B cell (primary cell): ENCODE data around the gene RPS15. TPM values are rescaled to one million over a fixed set of nuclear protein-coding genes. Genes with fewer than 3 reads are reported as not detected.

Experiments
- ATAC-seq: fragments of 200-7000 bp; cut with Tn5 transposase; one replicate; pipeline ENCODE4 v1.10.0; 2021; ENCODE audit warnings: low read depth, mild to moderate bottlenecking, moderate number of reproducible peaks, moderate library complexity
- CTCF ChIA-PET: fragments of 350-600 bp; sonication (Branson Sonifier 250); formaldehyde crosslinking; loops from one replicate; lab custom pipeline; 2021; ENCODE audit warnings: antibody characterized with exemption, inconsistent platforms; lab: Charles Lee
- POLR2A ChIA-PET: fragments of 350-600 bp; sonication (Branson Sonifier 250); formaldehyde crosslinking; loops from one replicate; lab custom pipeline; 2021; ENCODE audit warnings: antibody characterized with exemption; lab: Charles Lee
- DNase-seq: peaks from one replicate; pipeline ENCODE4 v3.0.0; 2013
- H2AFZ ChIP-seq: 2 replicates; pipeline ENCODE4 v1.6.1; 2012; ENCODE audit warnings: mild to moderate bottlenecking, low read depth, low read length; ENCODE audit not compliant: insufficient read depth, poor library complexity, severe bottlenecking
- H3K27ac ChIP-seq, 2 donors: 1 replicate in 1 of 2; 2 replicates in 1 of 2; pipeline ENCODE4 v1.5.1; 2012 to 2013; ENCODE audit warnings: low read length in 2 of 2, mild to moderate bottlenecking in 2 of 2, moderate library complexity in 1 of 2
- H3K27me3 ChIP-seq, 4 experiments: fragments of 200-600 bp in 1 of 4; sonication (generic) in 1 of 4; replicated peaks in 1 of 4; 1 replicate in 2 of 4; 2 replicates in 2 of 4; pipeline versions ENCODE4 v1.6.1 to v1.7.0; 2013 to 2016; ENCODE audit warnings: low read length in 3 of 4, mild to moderate bottlenecking in 2 of 4, mixed read lengths in 1 of 4, moderate library complexity in 1 of 4; ENCODE audit not compliant: insufficient read depth in 4 of 4, control insufficient read depth in 3 of 4; ENCODE audit errors: control extremely low read depth in 1 of 4
- H3K36me3 ChIP-seq, 2 experiments: replicated peaks in 1 of 2; 1 replicate in 1 of 2; 2 replicates in 1 of 2; pipeline versions ENCODE4 v1.6.1 to v1.7.1; 2013; ENCODE audit warnings: low read length in 1 of 2; ENCODE audit not compliant: insufficient read depth in 2 of 2, control insufficient read depth in 1 of 2; ENCODE audit errors: control extremely low read depth in 1 of 2, extremely low read depth in 1 of 2
- H3K4me1 ChIP-seq, 2 donors: fragments of 200-600 bp in 1 of 2; sonication (generic) in 1 of 2; 1 replicate in 1 of 2; 2 replicates in 1 of 2; pipeline versions ENCODE4 v1.5.1 to v1.6.1; 2013 to 2017; ENCODE audit warnings: low read length in 2 of 2; ENCODE audit not compliant: control insufficient read depth in 2 of 2, insufficient read depth in 2 of 2
- H3K4me2 ChIP-seq: replicated peaks from 2 replicates; pipeline ENCODE3; 2012; ENCODE audit warnings: mild to moderate bottlenecking, low read depth, low read length; ENCODE audit not compliant: poor library complexity, severe bottlenecking
- H3K4me3 ChIP-seq, 5 experiments: fragments of 200-600 bp in 1 of 5; sonication (generic) in 1 of 5; 1 replicate in 3 of 5; 2 replicates in 2 of 5; pipeline versions ENCODE4 v1.5.1 to v1.7.0; 2011 to 2016; ENCODE audit warnings: low read length in 4 of 5, mild to moderate bottlenecking in 4 of 5, low read depth in 2 of 5, control low read depth in 1 of 5, moderate library complexity in 1 of 5; ENCODE audit not compliant: insufficient read depth in 1 of 5; ENCODE audit errors: control extremely low read depth in 1 of 5, extremely low read depth in 1 of 5
- H3K79me2 ChIP-seq: fragments of 200-600 bp; sonication (generic); one replicate; pipeline ENCODE4 v1.6.0; 2016; ENCODE audit warnings: low read length; ENCODE audit not compliant: control insufficient read depth, insufficient read depth
- H3K9ac ChIP-seq: fragments of 200-600 bp; sonication (generic); 2 replicates; pipeline ENCODE4 v1.6.1; 2017; ENCODE audit warnings: mild to moderate bottlenecking, low read length, moderate library complexity
- H3K9me3 ChIP-seq, 3 donors: one replicate each; pipeline versions ENCODE4 v1.6.1 to v1.7.1; 2013; ENCODE audit warnings: low read length in 2 of 3; ENCODE audit not compliant: control insufficient read depth in 2 of 3, insufficient read depth in 1 of 3; ENCODE audit errors: control extremely low read depth in 1 of 3
- H4K20me1 ChIP-seq: 2 replicates; pipeline ENCODE4 v1.6.0; 2012; ENCODE audit warnings: mild to moderate bottlenecking, low read length; ENCODE audit not compliant: insufficient read depth, control insufficient read depth, poor library complexity, severe bottlenecking
- H3K27ac Mint-ChIP-seq: one replicate; pipeline ENCODE4 v1.8.0; 2021; ENCODE audit warnings: mixed read lengths
- H3K27me3 Mint-ChIP-seq: one replicate; pipeline ENCODE4 v1.8.0; 2021; ENCODE audit warnings: mixed read lengths
- H3K4me1 Mint-ChIP-seq: one replicate; pipeline ENCODE4 v1.8.0; 2021; ENCODE audit warnings: mixed read lengths
- H3K4me3 Mint-ChIP-seq: one replicate; pipeline ENCODE4 v1.8.0; 2021; ENCODE audit warnings: mixed read lengths
- H3K9me3 Mint-ChIP-seq: one replicate; pipeline ENCODE4 v1.8.0; 2022; ENCODE audit warnings: mixed read lengths; ENCODE audit not compliant: insufficient read depth
- EZH2 ChIP-seq: IDR thresholded peaks from 2 replicates; pipeline ENCODE4 v1.6.1; 2012; ENCODE audit warnings: borderline replicate concordance, low read depth, mild to moderate bottlenecking, moderate library complexity, low read length; ENCODE audit not compliant: insufficient read depth, poor library complexity, severe bottlenecking
- whole genome bisulfite sequencing: methylation state at CpG from one replicate; pipeline ENCODE4 v1.1.5; 2013; ENCODE audit warnings: missing lambda C conversion rate; ENCODE audit not compliant: insufficient coverage; 5-methylcytosine and 5-hydroxymethylcytosine counted together
- intact Hi-C: fragments of 100-400 bp; cut with micrococcal nuclease; formaldehyde crosslinking; loops from one replicate; pipeline ENCODE4 v1.10.0; 2022
- polyA plus RNA-seq: library from polyadenylated mRNA; depleted of rRNA; stranded (reverse); fragments of >200 nt; gene quantifications from 2 replicates; pipeline ENCODE4 v1.2.3, GENCODE V29; 2012
- total RNA-seq, 2 donors: library from RNA; stranded (reverse); fragments of 120-200 nt in 1 of 2; gene quantifications; 1 replicate in 1 of 2; 2 replicates in 1 of 2; pipeline versions ENCODE4 v1.2.3 to v1.2.4, GENCODE V29; 2013 to 2022
- TF ChIP-seq, protein P1 (sequence below): fragments of 200-600 bp; IDR thresholded peaks from one replicate; pipeline ENCODE4 v1.8.0; 2022; ENCODE audit warnings: antibody characterized with exemption, mild to moderate bottlenecking

Gene RPS15
- total and polyA plus RNA-seq, 2 donors (not counting 1 experiment from before 2014, with no cell fraction given), result 1,520 to 6,007 TPM

DNA sequence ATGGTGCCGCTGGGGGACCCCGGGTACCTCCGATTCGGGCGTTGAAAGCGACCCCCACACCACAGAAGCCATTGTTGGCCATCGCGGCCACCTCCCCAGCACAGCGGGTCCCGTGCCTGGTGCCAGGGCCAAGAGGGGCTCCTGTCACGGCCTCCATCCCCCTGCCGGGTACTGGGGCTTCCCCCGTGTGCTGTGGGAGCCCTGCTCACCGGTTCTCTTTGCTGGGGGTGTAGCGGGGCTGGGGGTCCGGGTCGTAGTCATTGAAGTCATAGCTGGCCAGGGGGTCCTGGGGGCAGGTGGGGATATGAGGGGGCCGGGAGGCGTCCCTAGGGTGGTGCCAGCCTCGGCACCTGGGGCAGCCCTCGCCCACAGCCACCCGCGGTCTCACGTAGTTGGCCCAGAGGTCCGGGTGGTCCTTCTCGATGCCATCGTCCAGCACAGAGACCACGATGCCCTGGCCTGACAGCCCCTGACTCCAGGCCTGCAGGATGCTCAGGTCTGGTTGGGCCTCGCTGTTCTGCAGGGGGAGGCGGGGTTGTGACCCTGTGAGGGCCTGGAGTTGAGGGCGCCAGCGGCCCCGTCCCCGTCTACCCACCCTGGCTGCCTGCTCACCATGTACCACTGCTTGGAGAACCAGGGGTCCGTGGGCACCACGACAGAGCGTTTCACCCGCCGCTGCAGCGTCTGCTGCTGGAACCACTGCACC is 49.5 kb downstream of the RPS15 start:
- Mint-ChIP-seq H3K27ac (no peak overlapping the region), H3K4me3 (no peak overlapping the region), H3K9me3 (no peaks in the 10 kb centered on the region), H3K27me3 (no peaks in the 10 kb centered on the region), H3K4me1 (peaks cover 15% of the 10 kb centered on the region)
- Histone ChIP-seq H2AFZ (no peak overlapping the region), H3K79me2 (no peaks in the 10 kb centered on the region), H3K4me1 (peaks cover 14 to 17% of the 10 kb centered on the region in 2 donors), H3K4me3 (no peak overlapping the region), H3K27me3 (peaks cover 0 to 7% (median 1%) of the 10 kb centered on the region in 4 experiments), H3K4me2 (no peak overlapping the region), H4K20me1 (no peaks in the 10 kb centered on the region), H3K9ac (no peak overlapping the region), H3K9me3 (peaks cover 0 to 12% (median 0%) of the 10 kb centered on the region in 3 donors), H3K27ac (no peak overlapping the region), H3K36me3 (no peaks in the 10 kb centered on the region)
- intact Hi-C loops, result no loop called here
- no peak for DNase-seq
- WGBS, result 82% methylated on average over 40 of the region's 40 CpGs
- TF ChIP-seq EZH2, result no peak
- TF ChIP-seq, protein P1, sequence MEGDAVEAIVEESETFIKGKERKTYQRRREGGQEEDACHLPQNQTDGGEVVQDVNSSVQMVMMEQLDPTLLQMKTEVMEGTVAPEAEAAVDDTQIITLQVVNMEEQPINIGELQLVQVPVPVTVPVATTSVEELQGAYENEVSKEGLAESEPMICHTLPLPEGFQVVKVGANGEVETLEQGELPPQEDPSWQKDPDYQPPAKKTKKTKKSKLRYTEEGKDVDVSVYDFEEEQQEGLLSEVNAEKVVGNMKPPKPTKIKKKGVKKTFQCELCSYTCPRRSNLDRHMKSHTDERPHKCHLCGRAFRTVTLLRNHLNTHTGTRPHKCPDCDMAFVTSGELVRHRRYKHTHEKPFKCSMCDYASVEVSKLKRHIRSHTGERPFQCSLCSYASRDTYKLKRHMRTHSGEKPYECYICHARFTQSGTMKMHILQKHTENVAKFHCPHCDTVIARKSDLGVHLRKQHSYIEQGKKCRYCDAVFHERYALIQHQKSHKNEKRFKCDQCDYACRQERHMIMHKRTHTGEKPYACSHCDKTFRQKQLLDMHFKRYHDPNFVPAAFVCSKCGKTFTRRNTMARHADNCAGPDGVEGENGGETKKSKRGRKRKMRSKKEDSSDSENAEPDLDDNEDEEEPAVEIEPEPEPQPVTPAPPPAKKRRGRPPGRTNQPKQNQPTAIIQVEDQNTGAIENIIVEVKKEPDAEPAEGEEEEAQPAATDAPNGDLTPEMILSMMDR, result no peak
- POLR2A ChIA-PET, result no interaction called here
- ATAC-seq, result no peak
- CTCF ChIA-PET, result no interaction called here

DNA sequence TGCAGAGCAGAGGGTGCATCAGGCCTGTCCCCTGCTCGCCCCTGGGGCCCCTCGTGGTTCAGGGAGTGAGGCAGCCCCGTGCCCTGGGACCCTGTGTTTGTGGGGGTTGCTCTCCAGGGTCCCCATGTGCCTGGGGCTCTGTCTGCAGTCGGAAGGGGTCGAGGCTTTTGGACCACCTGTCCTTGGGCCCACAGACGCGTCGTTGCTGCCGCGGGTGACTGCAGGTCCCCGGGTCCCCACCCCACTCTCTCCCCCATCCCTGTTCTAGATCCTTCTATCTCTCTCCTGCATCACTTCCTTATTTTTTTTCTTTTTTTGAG is 50.0 kb downstream of the RPS15 start:
- no peaks in the 10 kb centered on the region for H3K9me3 Mint-ChIP-seq
- H3K4me2 ChIP-seq, result no peak overlapping the region
- ChIA-PET CTCF (no interaction called here), POLR2A (interaction anchor here (0.7 kb wide), 1 partner anchor 87 kb away, joined by 6 read pairs; no protein-coding TSS in a partner anchor)
- no peak overlapping the region for H3K4me3 Mint-ChIP-seq
- intact Hi-C loops, result no loop called here
- no peaks in the 10 kb centered on the region for H4K20me1 ChIP-seq
- no peak overlapping the region for H3K9ac ChIP-seq
- no peak overlapping the region for H3K27ac ChIP-seq
- H3K27me3 Mint-ChIP-seq, result no peaks in the 10 kb centered on the region
- H2AFZ ChIP-seq, result no peak overlapping the region
- no peak overlapping the region for H3K4me3 ChIP-seq
- H3K4me1 ChIP-seq, result peaks cover 14 to 17% of the 10 kb centered on the region in 2 donors
- TF ChIP-seq, protein P1, result no peak
- TF ChIP-seq EZH2, result no peak
- H3K9me3 ChIP-seq, result peaks cover 0 to 12% (median 0%) of the 10 kb centered on the region in 3 donors
- peaks cover 15% of the 10 kb centered on the region for H3K4me1 Mint-ChIP-seq
- peaks cover 0 to 7% (median 1%) of the 10 kb centered on the region in 4 experiments for H3K27me3 ChIP-seq
- H3K79me2 ChIP-seq, result no peaks in the 10 kb centered on the region
- DNase-seq (no peak), ATAC-seq (no peak)
- no peaks in the 10 kb centered on the region for H3K36me3 ChIP-seq
- WGBS, result 32% methylated on average over 11 of the region's 11 CpGs
- no peak overlapping the region for H3K27ac Mint-ChIP-seq
